Central memory CD8-positive, alpha-beta T cell (primary cell): ENCODE measurements around the gene CCN6.
"Not testable (repeated sequence)": the region's sequence is repeated elsewhere in the genome, so short reads cannot be mapped to it uniquely, and the experiment has no call there.

Source experiments
- ATAC-seq: fragments of 150-1000 bp; cut with Tn5 transposase; replicated peaks from 2 replicates; pipeline ENCODE4 v1.10.0; 2022; ENCODE audit warnings: mild to moderate bottlenecking, moderate FRiP score, moderate number of reproducible peaks; ENCODE audit not compliant: poor library complexity, severe bottlenecking; ENCODE audit errors: extremely low read depth
- DNase-seq, 2 donors: peaks; one replicate each; pipeline ENCODE4 v3.0.0; 2021; ENCODE audit warnings: low spot score in 2 of 2
- H3K27ac Mint-ChIP-seq: one replicate; pipeline ENCODE4 v1.8.0; 2022; ENCODE audit warnings: low read depth, mild to moderate bottlenecking, moderate library complexity, mixed read lengths
- H3K27me3 Mint-ChIP-seq: one replicate; pipeline ENCODE4 v1.8.0; 2022; ENCODE audit warnings: mixed read lengths
- H3K36me3 Mint-ChIP-seq: one replicate; pipeline ENCODE4 v1.8.0; 2022; ENCODE audit warnings: mild to moderate bottlenecking, moderate library complexity, mixed read lengths; ENCODE audit not compliant: insufficient read depth
- H3K4me1 Mint-ChIP-seq: one replicate; pipeline ENCODE4 v1.8.0; 2022; ENCODE audit warnings: mixed read lengths
- H3K4me3 Mint-ChIP-seq: one replicate; pipeline ENCODE4 v1.8.0; 2022; ENCODE audit warnings: mild to moderate bottlenecking, moderate library complexity, mixed read lengths
- H3K9me3 Mint-ChIP-seq: one replicate; pipeline ENCODE4 v1.8.0; 2022; ENCODE audit warnings: mixed read lengths

CCN6 gene

GRCh38 chr6:112044856-112045255, 9.0 kb upstream of the CCN6 start:
- peaks cover 10% of the 10 kb centered on the region for H3K4me1 Mint-ChIP-seq
- no peak overlapping the region for H3K27ac Mint-ChIP-seq

GRCh38 chr6:112047523-112047922, 6.4 kb upstream of the CCN6 start:
- not testable (repeated sequence) for H3K4me1 Mint-ChIP-seq, ATAC-seq, H3K36me3 Mint-ChIP-seq, H3K9me3 Mint-ChIP-seq, H3K4me3 Mint-ChIP-seq, H3K27ac Mint-ChIP-seq, DNase-seq, H3K27me3 Mint-ChIP-seq

More at GRCh38 chr6:112044856-112045255, 9.0 kb upstream of the CCN6 start:
- Mint-ChIP-seq H3K9me3 (no peaks in the 10 kb centered on the region), H3K36me3 (peaks cover 3% of the 10 kb centered on the region), H3K27me3 (no peaks in the 10 kb centered on the region), H3K4me3 (no peak overlapping the region)
- no peak for DNase-seq
- ATAC-seq, result no peak

GRCh38 chr6:112049026-112049799, 4.7 kb upstream of the CCN6 start:
- H3K27ac Mint-ChIP-seq, result no peak overlapping the region
- ATAC-seq, result no peak
- H3K9me3 Mint-ChIP-seq, result no peaks in the 10 kb centered on the region
- no peaks in the 10 kb centered on the region for H3K36me3 Mint-ChIP-seq
- no peak for DNase-seq
- H3K4me1 Mint-ChIP-seq, result no peaks in the 10 kb centered on the region
- H3K4me3 Mint-ChIP-seq, result no peak overlapping the region
- H3K27me3 Mint-ChIP-seq, result peaks cover 20% of the 10 kb centered on the region

GRCh38 chr6:112049996-112050395, 3.9 kb upstream of the CCN6 start:
- ATAC-seq (no peak), DNase-seq (no peak)
- Mint-ChIP-seq H3K36me3 (no peaks in the 10 kb centered on the region), H3K9me3 (no peaks in the 10 kb centered on the region), H3K4me1 (no peaks in the 10 kb centered on the region), H3K27me3 (peaks cover 28% of the 10 kb centered on the region), H3K4me3 (no peak overlapping the region), H3K27ac (no peak overlapping the region)

- ATAC-seq, result no peak
- Mint-ChIP-seq H3K27me3 (peaks cover 32% of the 10 kb centered on the region), H3K36me3 (no peaks in the 10 kb centered on the region), H3K9me3 (no peaks in the 10 kb centered on the region), H3K4me1 (no peaks in the 10 kb centered on the region), H3K4me3 (no peak overlapping the region), H3K27ac (no peak overlapping the region)
- DNase-seq, result no peak
Measured at GRCh38 chr6:112050429-112050828, 3.5 kb upstream of the CCN6 start.

GRCh38 chr6:112051251-112051740, 2.6 kb upstream of the CCN6 start:
- not testable (repeated sequence) for H3K4me3 Mint-ChIP-seq, H3K27ac Mint-ChIP-seq, H3K4me1 Mint-ChIP-seq, DNase-seq, ATAC-seq, H3K9me3 Mint-ChIP-seq, H3K36me3 Mint-ChIP-seq
- peaks cover 32% of the 10 kb centered on the region for H3K27me3 Mint-ChIP-seq

- H3K27me3 Mint-ChIP-seq, result peaks cover 32% of the 10 kb centered on the region
- DNase-seq (no peak), ATAC-seq (no peak)
- H3K4me3 Mint-ChIP-seq, result no peak overlapping the region
- H3K27ac Mint-ChIP-seq, result no peak overlapping the region
- H3K9me3 Mint-ChIP-seq, result no peaks in the 10 kb centered on the region
- no peaks in the 10 kb centered on the region for H3K4me1 Mint-ChIP-seq
- H3K36me3 Mint-ChIP-seq, result no peaks in the 10 kb centered on the region
Measured at GRCh38 chr6:112054555-112055190, 769 bp downstream of the CCN6 start.

GRCh38 chr6:112058243-112059032, 4.5 kb downstream of the CCN6 start:
- Mint-ChIP-seq H3K36me3 (no peaks in the 10 kb centered on the region), H3K9me3 (no peaks in the 10 kb centered on the region), H3K27ac (no peak overlapping the region), H3K27me3 (peaks cover 20% of the 10 kb centered on the region), H3K4me1 (no peaks in the 10 kb centered on the region), H3K4me3 (no peak overlapping the region)
- no peak for DNase-seq
- ATAC-seq, result no peak

GRCh38 chr6:112061605-112062004, 7.7 kb downstream of the CCN6 start:
- DNase-seq, result no peak
- no peak overlapping the region for H3K4me3 Mint-ChIP-seq
- no peaks in the 10 kb centered on the region for H3K27me3 Mint-ChIP-seq
- H3K4me1 Mint-ChIP-seq, result no peaks in the 10 kb centered on the region
- no peaks in the 10 kb centered on the region for H3K9me3 Mint-ChIP-seq
- no peak overlapping the region for H3K27ac Mint-ChIP-seq
- ATAC-seq, result no peak
- peaks cover 1% of the 10 kb centered on the region for H3K36me3 Mint-ChIP-seq

- Mint-ChIP-seq H3K27ac (no peak overlapping the region), H3K4me3 (no peak overlapping the region), H3K36me3 (peaks cover 1% of the 10 kb centered on the region), H3K4me1 (no peaks in the 10 kb centered on the region), H3K9me3 (no peaks in the 10 kb centered on the region), H3K27me3 (no peaks in the 10 kb centered on the region)
- ATAC-seq (no peak), DNase-seq (no peak)
Measured at GRCh38 chr6:112062966-112063365, 9.1 kb downstream of the CCN6 start.

GRCh38 chr6:112065426-112065986, 11.6 kb downstream of the CCN6 start:
- Mint-ChIP-seq H3K36me3 (peaks cover 3% of the 10 kb centered on the region), H3K27ac (no peak overlapping the region), H3K4me1 (no peaks in the 10 kb centered on the region), H3K4me3 (no peak overlapping the region), H3K27me3 (no peaks in the 10 kb centered on the region), H3K9me3 (no peaks in the 10 kb centered on the region)
- ATAC-seq, result no peak
- DNase-seq, result no peak

GRCh38 chr6:112066606-112067005, 12.7 kb downstream of the CCN6 start:
- no peak overlapping the region for H3K4me3 Mint-ChIP-seq
- H3K36me3 Mint-ChIP-seq, result peaks cover 5% of the 10 kb centered on the region
- DNase-seq (no peak), ATAC-seq (no peak)
- H3K27me3 Mint-ChIP-seq, result no peaks in the 10 kb centered on the region
- no peaks in the 10 kb centered on the region for H3K9me3 Mint-ChIP-seq
- H3K27ac Mint-ChIP-seq, result no peak overlapping the region
- no peaks in the 10 kb centered on the region for H3K4me1 Mint-ChIP-seq
